Activated CD8-positive, alpha-beta memory T cell treated with anti-CD3 and anti-CD28 coated beads for 1 hour (primary cell): Measurements from ENCODE around the gene RAB5B.
A peak's percentile ranks its signal among the peaks of the same experiment; 100 is the strongest.
"Not testable (repeated sequence)": the region's sequence is repeated elsewhere in the genome, so short reads cannot be mapped to it uniquely, and the experiment has no call there.

Experiments used
- DNase-seq, 2 donors: peaks; one replicate each; pipeline ENCODE4 v3.0.0-alpha.2; 2020; ENCODE audit warnings: low read depth in 1 of 2; ENCODE audit errors: extremely low read depth in 1 of 2

The RAB5B gene

GRCh38 chr12:56013482-56013881 is 39.6 kb downstream of the RAB5B start:
- DNase-seq: no peak

- no peak for DNase-seq
These were observed 40.3 kb downstream of the RAB5B start for GRCh38 chr12:56014205-56014604.

GRCh38 chr12:56017181-56017580 is 43.3 kb downstream of the RAB5B start:
- no peak for DNase-seq

GRCh38 chr12:56018356-56018755 is 44.5 kb downstream of the RAB5B start:
- DNase-seq: no peak

GRCh38 chr12:56020423-56021184 is 46.7 kb downstream of the RAB5B start, which contains the start of gene IKZF4:
Gene IKZF4 (plus strand): TSS chr12:56021043. CDS start chr12:56021494, 451 bp downstream.
- no peak for DNase-seq

- no peak for DNase-seq
These were observed 48.1 kb downstream of the RAB5B start for GRCh38 chr12:56021889-56022497.

- no peak for DNase-seq
These were observed 54.8 kb downstream of the RAB5B start for GRCh38 chr12:56028511-56029165.

- no peak for DNase-seq
These were observed 55.3 kb downstream of the RAB5B start for GRCh38 chr12:56029166-56029519.

- no peak for DNase-seq
These were observed 55.9 kb downstream of the RAB5B start for GRCh38 chr12:56029666-56030293.

- DNase-seq: no peak
These were observed 58.1 kb downstream of the RAB5B start for GRCh38 chr12:56031987-56032386.

GRCh38 chr12:56034586-56035332 is 60.9 kb downstream of the RAB5B start:
- no peak for DNase-seq

GRCh38 chr12:56037161-56037560 is 63.3 kb downstream of the RAB5B start:
- DNase-seq: no peak

- DNase-seq: no peak
These were observed 64.3 kb downstream of the RAB5B start for GRCh38 chr12:56038022-56038655.

- no peak for DNase-seq
These were observed 66.3 kb downstream of the RAB5B start for GRCh38 chr12:56040151-56040550.

GRCh38 chr12:56040963-56041551 is 67.2 kb downstream of the RAB5B start:
- DNase-seq: no peak

GRCh38 chr12:56041552-56042429 is 67.9 kb downstream of the RAB5B start, which contains the start of gene RPS26:
Gene RPS26 (plus strand): TSS chr12:56041918. CDS start chr12:56042167, 249 bp downstream.
- DNase-seq: peak; percentile 77 to 83

- DNase-seq: not testable (repeated sequence)
These were observed 68.5 kb downstream of the RAB5B start for GRCh38 chr12:56042430-56042813.

- DNase-seq: no peak
These were observed 69.0 kb downstream of the RAB5B start for GRCh38 chr12:56042843-56043242.
